Epidermal melanocyte (primary cell): ENCODE results near the gene UTP20.

Source experiments
- DNase-seq: peaks from one replicate; pipeline ENCODE4 v3.0.0; 2011; ENCODE audit warnings: low spot score; ENCODE audit not compliant: insufficient read length

UTP20 gene

DNA sequence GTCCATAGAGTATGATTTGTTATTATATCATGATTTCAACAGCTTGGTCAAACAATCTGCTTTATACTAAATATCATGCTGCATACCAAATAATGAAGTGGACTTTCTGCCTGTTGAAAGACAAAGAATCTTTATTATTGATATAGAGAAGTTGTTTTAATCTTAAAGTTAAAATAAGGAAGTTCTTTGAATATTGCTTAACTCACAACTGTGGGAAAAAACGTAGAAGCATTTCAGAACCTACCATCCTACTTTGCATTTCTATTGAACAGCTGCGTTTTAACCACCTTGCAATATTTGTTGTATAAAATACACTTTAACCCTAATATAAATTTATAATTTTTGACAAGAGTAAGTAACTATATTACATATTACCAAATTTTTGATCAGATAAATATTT lies 150.6 kb downstream of the UTP20 start:
- no peak for DNase-seq

GRCh38 chr12:101436136-101436535 lies 156.2 kb downstream of the UTP20 start:
- DNase-seq, result no peak
